OCI-LY1 (cell line): ENCODE results near the gene TRMT44.

Experiments used
- H2AFZ ChIP-seq: fragments of 200-600 bp; sonication (generic), shearing (Covaris generic); 2 replicates; pipeline ENCODE4 v1.6.0; 2014; ENCODE audit warnings: antibody characterized with exemption, mild to moderate bottlenecking, low read length
- H3F3A ChIP-seq: fragments of 200-600 bp; sonication (generic), shearing (Covaris generic); 2 replicates; pipeline ENCODE4 v1.6.0; 2014; ENCODE audit warnings: mild to moderate bottlenecking, antibody characterized with exemption, low read length, moderate library complexity; ENCODE audit not compliant: insufficient read depth
- H3K27ac ChIP-seq: fragments of 200-600 bp; sonication (generic); 2 replicates; pipeline ENCODE4 v1.5.1; 2014; ENCODE audit warnings: low read length, mixed run types, mild to moderate bottlenecking, low read depth; ENCODE audit not compliant: poor library complexity, severe bottlenecking
- H3K27me3 ChIP-seq: fragments of 200-600 bp; sonication (generic); 2 replicates; pipeline ENCODE4 v1.6.0; 2014; ENCODE audit warnings: antibody characterized with exemption, mild to moderate bottlenecking, low read length, moderate library complexity; ENCODE audit not compliant: insufficient read depth
- H3K36me3 ChIP-seq: fragments of 200-600 bp; sonication (generic); 2 replicates; pipeline ENCODE4 v1.6.1; 2014; ENCODE audit warnings: mild to moderate bottlenecking, antibody characterized with exemption, low read length, moderate library complexity, mixed read lengths; ENCODE audit not compliant: insufficient read depth
- H3K4me1 ChIP-seq: fragments of 200-600 bp; sonication (generic); 2 replicates; pipeline ENCODE4 v1.5.1; 2014; ENCODE audit warnings: mild to moderate bottlenecking, low read length, moderate library complexity; ENCODE audit not compliant: insufficient read depth, severe bottlenecking
- H3K4me2 ChIP-seq: fragments of 200-600 bp; sonication (generic), shearing (Covaris generic); 2 replicates; pipeline ENCODE4 v1.6.1; 2014; ENCODE audit warnings: low read length
- H3K4me3 ChIP-seq: fragments of 200-600 bp; sonication (generic); 2 replicates; pipeline ENCODE4 v1.5.1; 2014; ENCODE audit warnings: low read length, low read depth, mild to moderate bottlenecking, mixed read lengths; ENCODE audit not compliant: poor library complexity, severe bottlenecking
- H3K79me2 ChIP-seq: fragments of 200-600 bp; shearing (Covaris generic); 2 replicates; pipeline ENCODE4 v1.6.1; 2016; ENCODE audit warnings: mixed run types, low read length, mixed read lengths; ENCODE audit not compliant: insufficient read depth
- H3K9ac ChIP-seq: fragments of 200-600 bp; sonication (generic), shearing (Covaris generic); 2 replicates; pipeline ENCODE4 v1.6.1; 2014; ENCODE audit warnings: mild to moderate bottlenecking, low read length, mixed read lengths
- H3K9me2 ChIP-seq: fragments of 200-600 bp; sonication (generic), shearing (Covaris generic); 2 replicates; pipeline ENCODE4 v1.6.1; 2014; ENCODE audit warnings: low read depth, mild to moderate bottlenecking, low read length, mixed read lengths
- H3K9me3 ChIP-seq: fragments of 200-600 bp; shearing (Covaris generic); 2 replicates; pipeline ENCODE4 v1.6.1; 2014; ENCODE audit warnings: low read length, mixed read lengths
- H4K20me1 ChIP-seq: fragments of 200-600 bp; sonication (generic), shearing (Covaris generic); 2 replicates; pipeline ENCODE4 v1.6.0; 2016; ENCODE audit warnings: mild to moderate bottlenecking, low read length; ENCODE audit not compliant: insufficient read depth
- CTCF ChIP-seq: fragments of 200-600 bp; sonication (generic), shearing (Covaris generic); IDR thresholded peaks from 2 replicates; pipeline ENCODE4 v1.5.1; 2017; ENCODE audit warnings: mild to moderate bottlenecking, antibody characterized with exemption, low read length, moderate library complexity, mixed read lengths
- EZH2 ChIP-seq: fragments of 200-600 bp; sonication (generic), shearing (Covaris generic); IDR thresholded peaks from 2 replicates; pipeline ENCODE4 v1.8.0; 2017; ENCODE audit warnings: borderline replicate concordance, mixed run types, mild to moderate bottlenecking, antibody characterized with exemption, low read length, moderate library complexity, mixed read lengths

Gene TRMT44

GRCh38 chr4:8494218-8494617 lies 53.6 kb downstream of the TRMT44 start:
- Histone ChIP-seq H3K9me3 (no peaks in the 10 kb centered on the region), H3F3A (no peaks in the 10 kb centered on the region), H3K9ac (no peak overlapping the region), H3K9me2 (no peaks in the 10 kb centered on the region), H3K36me3 (no peaks in the 10 kb centered on the region), H2AFZ (no peak overlapping the region), H3K4me1 (no peaks in the 10 kb centered on the region), H3K4me2 (no peak overlapping the region), H3K79me2 (no peaks in the 10 kb centered on the region), H4K20me1 (no peaks in the 10 kb centered on the region), H3K27me3 (no peaks in the 10 kb centered on the region; the same call in 1 of the 2 replicates), H3K27ac (no peak overlapping the region), H3K4me3 (no peak overlapping the region)
- TF ChIP-seq EZH2 (no peak), CTCF (no peak)

GRCh38 chr4:8494983-8495548 lies 54.5 kb downstream of the TRMT44 start:
- Histone ChIP-seq H3K4me2 (no peak overlapping the region), H2AFZ (no peak overlapping the region), H4K20me1 (no peaks in the 10 kb centered on the region), H3K79me2 (no peaks in the 10 kb centered on the region), H3K36me3 (no peaks in the 10 kb centered on the region), H3K4me1 (no peaks in the 10 kb centered on the region), H3K4me3 (no peak overlapping the region), H3F3A (no peaks in the 10 kb centered on the region), H3K27ac (no peak overlapping the region), H3K9ac (no peak overlapping the region), H3K9me3 (no peaks in the 10 kb centered on the region), H3K27me3 (no peaks in the 10 kb centered on the region; the same call in 1 of the 2 replicates), H3K9me2 (no peaks in the 10 kb centered on the region)
- TF ChIP-seq CTCF (no peak), EZH2 (no peak)

GRCh38 chr4:8495803-8496202 lies 55.2 kb downstream of the TRMT44 start:
- Histone ChIP-seq H3F3A (no peaks in the 10 kb centered on the region), H3K9me3 (no peaks in the 10 kb centered on the region), H3K4me1 (no peaks in the 10 kb centered on the region), H3K9ac (no peak overlapping the region), H3K4me2 (no peak overlapping the region), H3K4me3 (no peak overlapping the region), H4K20me1 (no peaks in the 10 kb centered on the region), H3K9me2 (no peaks in the 10 kb centered on the region), H3K79me2 (no peaks in the 10 kb centered on the region), H3K27ac (no peak overlapping the region), H3K36me3 (no peaks in the 10 kb centered on the region), H3K27me3 (no peaks in the 10 kb centered on the region; the same call in 1 of the 2 replicates), H2AFZ (no peak overlapping the region)
- TF ChIP-seq EZH2: no peak
- no peak for TF ChIP-seq CTCF
